ENCODE measurements around the gene USP32. TPM values are rescaled to one million over a fixed set of nuclear protein-coding genes. Genes with fewer than 3 reads are reported as not detected.

USP32 gene
- total RNA-seq, 1 experiment from 2014 or later, result 73.5 TPM

DNA sequence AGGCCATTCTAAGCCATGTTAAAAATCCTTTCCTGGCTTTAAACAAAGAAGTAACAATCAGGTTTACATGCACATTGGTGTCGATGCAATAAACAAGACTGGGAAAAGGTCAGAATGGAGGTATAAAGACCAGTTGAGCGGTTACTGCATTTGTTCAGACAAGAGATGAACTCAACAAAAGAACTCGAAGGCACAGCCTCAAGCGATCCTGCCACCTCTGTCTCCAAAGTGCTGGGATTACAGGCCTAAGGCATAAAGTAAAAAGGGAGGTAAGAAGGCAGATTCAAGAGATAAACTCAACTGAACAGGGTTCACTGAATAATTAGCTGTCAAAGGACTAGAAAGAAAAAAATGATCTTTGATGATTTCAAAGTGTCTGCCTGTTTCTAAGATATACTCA lies 39.4 kb downstream of the USP32 start:
- Histone ChIP-seq H2BK12ac (ENCODE audit: insufficient read length, low read depth, low read length) (no peak overlapping the region), H3K18ac (ENCODE audit: insufficient read length, low read depth, low read length) (no peak overlapping the region), H3K23me2 (ENCODE audit: insufficient read length, low read depth, low read length, poor library complexity, severe bottlenecking) (no peaks in the 10 kb centered on the region), H3K4me2 (ENCODE audit: insufficient read depth, insufficient read length, low read length) (no peak overlapping the region), H3K27ac (ENCODE audit: insufficient read length, low read depth, low read length) (no peak overlapping the region), H3K27me3 (ENCODE audit: insufficient read depth, low read length) (no peaks in the 10 kb centered on the region), H3K23ac (ENCODE audit: insufficient read length, low read depth, low read length) (no peak overlapping the region), H3K56ac (ENCODE audit: insufficient read length, low read depth, low read length) (no peak overlapping the region), H4K20me1 (ENCODE audit: control insufficient read depth, insufficient read depth, insufficient read length) (no peaks in the 10 kb centered on the region), H2BK15ac (ENCODE audit: low read depth, low read length) (no peak overlapping the region), H3K4ac (ENCODE audit: low read depth, low read length) (no peak overlapping the region), H3K14ac (ENCODE audit: insufficient read depth, low read length) (no peak overlapping the region), H3K79me2 (ENCODE audit: insufficient read depth, low read length) (peaks cover 16% of the 10 kb centered on the region), H3K4me1 (ENCODE audit: insufficient read depth, low read length) (no peaks in the 10 kb centered on the region), H3K9ac (ENCODE audit: extremely low read depth, insufficient read length, low read length) (no peak overlapping the region), H2AFZ (ENCODE audit: low read length) (no peak overlapping the region), H2BK120ac (ENCODE audit: low read depth, low read length, poor library complexity, severe bottlenecking) (no peak overlapping the region), H4K5ac (ENCODE audit: insufficient read length, low read depth, low read length) (no peak overlapping the region), H3K9me3 (ENCODE audit: control insufficient read depth, low read depth, low read length) (no peaks in the 10 kb centered on the region), H2BK20ac (ENCODE audit: low read depth, low read length, poor library complexity, severe bottlenecking) (no peak overlapping the region), H3K79me1 (ENCODE audit: insufficient read depth, low read depth, low read length, poor library complexity, severe bottlenecking) (peaks cover 7% of the 10 kb centered on the region), H4K91ac (ENCODE audit: insufficient read length, low read depth, low read length) (no peak overlapping the region), H3T11ph (ENCODE audit: low read length) (no peak overlapping the region), H4K8ac (replicated peaks; ENCODE audit: insufficient read length, low read depth, low read length) (no peak overlapping the region), H2BK5ac (ENCODE audit: insufficient read length, low read length) (no peak overlapping the region), H2AK5ac (ENCODE audit: insufficient read length, low read length) (no peak overlapping the region)
- H3K36me3 Mint-ChIP-seq (ENCODE audit: insufficient read depth in 1 of 3, low read depth in 3 of 3), result peaks cover 0 to 8% (median 0%) of the 10 kb centered on the region in 3 experiments; a peak in 1 of 7 replicates
- peaks cover 10 to 14% of the 10 kb centered on the region in 2 experiments; a peak in 3 of 4 replicates for H3K4me1 Mint-ChIP-seq
- TF ChIP-seq, protein P1, sequence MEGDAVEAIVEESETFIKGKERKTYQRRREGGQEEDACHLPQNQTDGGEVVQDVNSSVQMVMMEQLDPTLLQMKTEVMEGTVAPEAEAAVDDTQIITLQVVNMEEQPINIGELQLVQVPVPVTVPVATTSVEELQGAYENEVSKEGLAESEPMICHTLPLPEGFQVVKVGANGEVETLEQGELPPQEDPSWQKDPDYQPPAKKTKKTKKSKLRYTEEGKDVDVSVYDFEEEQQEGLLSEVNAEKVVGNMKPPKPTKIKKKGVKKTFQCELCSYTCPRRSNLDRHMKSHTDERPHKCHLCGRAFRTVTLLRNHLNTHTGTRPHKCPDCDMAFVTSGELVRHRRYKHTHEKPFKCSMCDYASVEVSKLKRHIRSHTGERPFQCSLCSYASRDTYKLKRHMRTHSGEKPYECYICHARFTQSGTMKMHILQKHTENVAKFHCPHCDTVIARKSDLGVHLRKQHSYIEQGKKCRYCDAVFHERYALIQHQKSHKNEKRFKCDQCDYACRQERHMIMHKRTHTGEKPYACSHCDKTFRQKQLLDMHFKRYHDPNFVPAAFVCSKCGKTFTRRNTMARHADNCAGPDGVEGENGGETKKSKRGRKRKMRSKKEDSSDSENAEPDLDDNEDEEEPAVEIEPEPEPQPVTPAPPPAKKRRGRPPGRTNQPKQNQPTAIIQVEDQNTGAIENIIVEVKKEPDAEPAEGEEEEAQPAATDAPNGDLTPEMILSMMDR (conservative IDR thresholded peaks at IDR 0.05), result no peak
- no peaks in the 10 kb centered on the region for H3K27me3 Mint-ChIP-seq (ENCODE audit: low read depth)
- no peak for DNase-seq
- no peaks in the 10 kb centered on the region for H3K9me3 Mint-ChIP-seq
- H3K27ac Mint-ChIP-seq, result peak overlapping the region in 1 of 3 experiments; percentile 43; a peak in 2 of 7 replicates
- H3K4me3 Mint-ChIP-seq, result no peak overlapping the region
- no CpG with 5 or more reads among the region's 4 CpGs for WGBS (ENCODE audit: extremely low coverage, insufficient read length, low lambda C conversion rate)
